H1 (cell line): ENCODE measurements around the gene MAP1B. TPM values are rescaled to one million over a fixed set of nuclear protein-coding genes. Genes with fewer than 3 reads are reported as not detected.

Source experiments
- CTCF ChIA-PET: fragments of 300-600 bp; sonication (Branson Sonifier 250); formaldehyde crosslinking; loops from one replicate; lab custom pipeline; 2021; ENCODE audit not compliant: partially characterized antibody; lab: Charles Lee
- POLR2A ChIA-PET: fragments of 300-600 bp; sonication (Branson Sonifier 250); formaldehyde crosslinking; loops from one replicate; lab custom pipeline; 2021; ENCODE audit warnings: inconsistent platforms; ENCODE audit not compliant: partially characterized antibody; lab: Charles Lee
- DNase-seq, 2 experiments: peaks; one replicate each; pipeline versions ENCODE4 v3.0.0 to v3.0.0-alpha.2; 2010 to 2022; ENCODE audit warnings: low spot score in 2 of 2, low read depth in 1 of 2, mixed read lengths in 1 of 2
- FAIRE-seq: peaks from 2 replicates; lab custom pipeline; 2011; peaks lifted over from hg19 to GRCh38; lab: Jason Lieb, UNC
- H2AFZ ChIP-seq: 2 replicates; pipeline ENCODE4 v1.8.1; 2012; ENCODE audit warnings: low read length, inconsistent platforms
- H2AK5ac ChIP-seq: 2 replicates; pipeline ENCODE4 v1.6.1; 2013; ENCODE audit warnings: low read depth, low read length
- H2BK120ac ChIP-seq: replicated peaks from 2 replicates; pipeline ENCODE3; 2013; ENCODE audit warnings: low read depth, low read length, inconsistent platforms
- H2BK12ac ChIP-seq: 2 replicates; pipeline ENCODE4 v1.6.1; 2013; ENCODE audit warnings: low read depth, low read length
- H2BK15ac ChIP-seq: 2 replicates; pipeline ENCODE4 v1.6.1; 2013; ENCODE audit warnings: low read length
- H2BK20ac ChIP-seq: 2 replicates; pipeline ENCODE4 v1.6.1; 2013; ENCODE audit warnings: low read length
- H2BK5ac ChIP-seq: 2 replicates; pipeline ENCODE4 v1.6.1; 2013; ENCODE audit warnings: low read depth, low read length
- H3K14ac ChIP-seq: 2 replicates; pipeline ENCODE4 v1.6.1; 2013; ENCODE audit warnings: inconsistent platforms; ENCODE audit not compliant: insufficient read length
- H3K18ac ChIP-seq: 2 replicates; pipeline ENCODE4 v1.6.1; 2013; ENCODE audit warnings: low read length; ENCODE audit errors: extremely low read depth
- H3K23ac ChIP-seq: 2 replicates; pipeline ENCODE4 v1.6.1; 2013; ENCODE audit warnings: inconsistent platforms; ENCODE audit not compliant: insufficient read length
- H3K23me2 ChIP-seq: 2 replicates; pipeline ENCODE4 v1.6.1; 2013; ENCODE audit warnings: low read depth, low read length
- H3K27ac ChIP-seq: 2 replicates; pipeline ENCODE4 v1.6.1; 2011; ENCODE audit warnings: low read depth, low read length, inconsistent platforms
- H3K27me3 ChIP-seq, 4 experiments: replicated peaks in 1 of 4; 1 replicate in 1 of 4; 2 replicates in 3 of 4; pipeline versions ENCODE4 v1.6.1 to v1.8.1; 2011 to 2013; ENCODE audit warnings: low read length in 3 of 4, mild to moderate bottlenecking in 3 of 4, inconsistent platforms in 2 of 4, mixed read lengths in 2 of 4, moderate library complexity in 1 of 4; ENCODE audit not compliant: control insufficient read depth in 3 of 4, insufficient read depth in 3 of 4; ENCODE audit errors: extremely low read depth in 1 of 4
- H3K36me3 ChIP-seq, 4 experiments: 2 replicates each; pipeline versions ENCODE4 v1.6.1 to v1.8.1; 2011 to 2013; ENCODE audit warnings: mild to moderate bottlenecking in 4 of 4, low read length in 3 of 4, moderate library complexity in 2 of 4, control low read depth in 1 of 4, inconsistent platforms in 1 of 4; ENCODE audit not compliant: insufficient read depth in 4 of 4, control insufficient read depth in 2 of 4
- H3K4ac ChIP-seq: replicated peaks from 2 replicates; pipeline ENCODE3; 2013; ENCODE audit warnings: low read length, low read depth, mixed read lengths, inconsistent platforms; ENCODE audit not compliant: insufficient read length
- H3K4me1 ChIP-seq, 4 experiments: replicated peaks in 1 of 4; 1 replicate in 1 of 4; 2 replicates in 3 of 4; pipeline versions ENCODE4 v1.6.1 to v1.8.1; 2011 to 2013; ENCODE audit warnings: low read length in 3 of 4, inconsistent platforms in 2 of 4, mixed read lengths in 1 of 4; ENCODE audit not compliant: insufficient read depth in 4 of 4, control insufficient read depth in 3 of 4
- H3K4me2 ChIP-seq, 2 experiments: 2 replicates each; pipeline versions ENCODE4 v1.6.1 to v1.8.1; 2011 to 2013; ENCODE audit warnings: low read depth in 2 of 2, low read length in 2 of 2, control low read depth in 1 of 2, inconsistent platforms in 1 of 2, mild to moderate bottlenecking in 1 of 2; ENCODE audit not compliant: insufficient read depth in 1 of 2
- H3K4me3 ChIP-seq, 4 experiments: fragments of 200-600, 300-600 bp in 1 of 4; sonication (generic), shearing (Covaris generic), sonication (Bioruptor Twin) in 1 of 4; 2 replicates each; pipeline versions ENCODE4 v1.5.1 to v1.8.1; 2011 to 2016; ENCODE audit warnings: low read length in 4 of 4, low read depth in 3 of 4, control low read depth in 2 of 4, inconsistent platforms in 2 of 4, mild to moderate bottlenecking in 2 of 4, mixed read lengths in 1 of 4, moderate library complexity in 1 of 4; ENCODE audit not compliant: insufficient read depth in 2 of 4; ENCODE audit errors: extremely low read depth in 1 of 4
- H3K56ac ChIP-seq: replicated peaks from 2 replicates; pipeline ENCODE3; 2013; ENCODE audit warnings: low read depth, mild to moderate bottlenecking, mixed read lengths, low read length, inconsistent platforms; ENCODE audit not compliant: insufficient read length
- H3K79me1 ChIP-seq: 2 replicates; pipeline ENCODE4 v1.6.1; 2013; ENCODE audit warnings: low read depth, low read length, control low read depth
- H3K79me2 ChIP-seq, 2 experiments: 2 replicates each; pipeline versions ENCODE4 v1.6.1 to v1.8.1; 2012 to 2013; ENCODE audit warnings: low read length in 2 of 2, mild to moderate bottlenecking in 2 of 2, inconsistent platforms in 1 of 2; ENCODE audit not compliant: insufficient read depth in 2 of 2, control insufficient read depth in 1 of 2
- H3K9ac ChIP-seq, 4 experiments: replicated peaks in 1 of 4; 1 replicate in 1 of 4; 2 replicates in 3 of 4; pipeline versions ENCODE4 v1.6.1 to v1.8.1; 2011 to 2013; ENCODE audit warnings: low read depth in 3 of 4, low read length in 3 of 4, control low read depth in 2 of 4, mild to moderate bottlenecking in 2 of 4, moderate library complexity in 2 of 4, inconsistent platforms in 1 of 4; ENCODE audit errors: extremely low read depth in 1 of 4
- H3K9me3 ChIP-seq, 2 experiments: 2 replicates each; pipeline versions ENCODE4 v1.6.1 to v1.8.1; 2012 to 2013; ENCODE audit warnings: mild to moderate bottlenecking in 2 of 2, moderate library complexity in 2 of 2, control low read depth in 1 of 2, inconsistent platforms in 1 of 2, low read depth in 1 of 2, low read length in 1 of 2, mixed read lengths in 1 of 2; ENCODE audit not compliant: insufficient read depth in 2 of 2
- H4K20me1 ChIP-seq, 2 experiments: replicated peaks in 1 of 2; 2 replicates each; pipeline versions ENCODE3 to v1.8.1; 2011 to 2013; ENCODE audit warnings: inconsistent platforms in 2 of 2, low read length in 2 of 2, mild to moderate bottlenecking in 1 of 2; ENCODE audit not compliant: insufficient read depth in 2 of 2, control insufficient read depth in 1 of 2
- H4K5ac ChIP-seq: 2 replicates; pipeline ENCODE4 v1.6.1; 2013; ENCODE audit warnings: low read length, low read depth, mixed read lengths, inconsistent platforms; ENCODE audit not compliant: insufficient read length
- H4K8ac ChIP-seq: 2 replicates; pipeline ENCODE4 v1.8.0; 2013; ENCODE audit warnings: mild to moderate bottlenecking, moderate library complexity, low read length, inconsistent platforms; ENCODE audit not compliant: insufficient read depth; ENCODE audit errors: extremely low read depth
- H4K91ac ChIP-seq: replicated peaks from 2 replicates; pipeline ENCODE3; 2013; ENCODE audit warnings: low read length, mixed read lengths, inconsistent platforms; ENCODE audit not compliant: insufficient read length
- ASH2L ChIP-seq: fragments of 200-600, 300-600 bp; sonication (generic); IDR thresholded peaks from one replicate; pipeline ENCODE4 v1.7.1; 2017; ENCODE audit warnings: low read length
- CREB1 ChIP-seq: IDR thresholded peaks from 2 replicates; pipeline ENCODE4 v1.6.1; 2012; ENCODE audit warnings: inconsistent platforms
- E2F6 ChIP-seq: IDR thresholded peaks from 2 replicates; pipeline ENCODE4 v1.6.1; 2012; ENCODE audit warnings: inconsistent platforms
- GABPA ChIP-seq: IDR thresholded peaks from 2 replicates; pipeline ENCODE4 v1.6.1; 2011; ENCODE audit warnings: mild to moderate bottlenecking, low read length, moderate library complexity, borderline replicate concordance; ENCODE audit not compliant: insufficient read depth
- KDM4A ChIP-seq: IDR thresholded peaks from one replicate; pipeline ENCODE4 v1.7.1; 2012; ENCODE audit warnings: low read depth, mild to moderate bottlenecking, moderate library complexity, low read length, inconsistent platforms; ENCODE audit not compliant: severe bottlenecking
- MAX ChIP-seq: IDR thresholded peaks from 2 replicates; pipeline ENCODE4 v1.6.1; 2012; ENCODE audit warnings: inconsistent platforms
- NANOG ChIP-seq: IDR thresholded peaks from 2 replicates; pipeline ENCODE4 v1.6.1; 2011; ENCODE audit warnings: low read length, low read depth, mild to moderate bottlenecking, inconsistent platforms; ENCODE audit not compliant: insufficient read depth, poor library complexity, severe bottlenecking
- RAD21 ChIP-seq, 2 experiments: IDR thresholded peaks in 1 of 2; conservative IDR thresholded peaks in 1 of 2; 2 replicates each; pipeline ENCODE4 v1.6.1; 2011; ENCODE audit warnings: low read depth in 2 of 2, low read length in 2 of 2, improper control_type of control experiment in 1 of 2, inconsistent platforms in 1 of 2, mild to moderate bottlenecking in 1 of 2, moderate library complexity in 1 of 2
- TAF7 ChIP-seq: optimal IDR thresholded peaks from 2 replicates; pipeline ENCODE3; 2011; ENCODE audit warnings: low read depth, mild to moderate bottlenecking, inconsistent platforms, low read length, moderate library complexity, borderline replicate concordance
- TCF12 ChIP-seq: IDR thresholded peaks from 2 replicates; pipeline ENCODE4 v1.6.1; 2011; ENCODE audit warnings: low read depth, mild to moderate bottlenecking, low read length
- WGBS, 2 experiments: shearing (Covaris generic) in 1 of 2; methylation state at CpG; one replicate each; pipeline versions ENCODE4 v1.1.6 to v1.1.7; 2013 to 2015; ENCODE audit warnings: low lambda C conversion rate in 2 of 2, mixed read lengths in 2 of 2, inconsistent platforms in 1 of 2, low coverage in 1 of 2, missing lambda C conversion rate in 1 of 2; ENCODE audit not compliant: insufficient replicate concordance in 2 of 2, insufficient coverage in 1 of 2, insufficient read length in 1 of 2; ENCODE audit errors: extremely low coverage in 1 of 2, missing lambda C conversion rate in 1 of 2; 5-methylcytosine and 5-hydroxymethylcytosine counted together
- polyA plus RNA-seq, 7 experiments: library from polyadenylated mRNA; depleted of rRNA in 3 of 7; stranded (reverse) in 5 of 7; unstranded in 2 of 7; fragments of >200 nt in 5 of 7; fragments of 200-250 nt in 2 of 7; gene quantifications; 1 replicate in 5 of 7; 2 replicates in 1 of 7; 4 replicates in 1 of 7; pipeline versions ENCODE4 v1.2.1 to v1.2.3, GENCODE V29; 2011 to 2013; ENCODE audit warnings: missing spikeins in 2 of 7, mixed read lengths in 2 of 7
- total RNA-seq: library from RNA; stranded (reverse); fragmentation: NEBNext Ultra II Directional; extraction: Animal tissue kit (Norgen Biotek cat#: 25700); gene quantifications from 2 replicates; pipeline ENCODE4 v1.2.1, GENCODE V29; 2021

The MAP1B gene
- total and polyA plus RNA-seq, 2 of the 8 experiments (the other 6 are each of a cell fraction or from before 2014, with no cell fraction given): 24.5 to 120 TPM

- H3K14ac ChIP-seq: no peak overlapping the region
- FAIRE-seq: no peak
- no peaks in the 10 kb centered on the region for H3K23me2 ChIP-seq
- H3K9me3 ChIP-seq: no peaks in the 10 kb centered on the region
- H4K20me1 ChIP-seq: peaks cover 0 to 3% of the 10 kb centered on the region in 2 experiments
- no peak overlapping the region for H2BK12ac ChIP-seq
- CTCF ChIA-PET: interaction anchor here (0.6 to 1.6 kb wide), 4 partner anchors 9 to 353 kb away, joined by 3 to 4 read pairs (median 3); no protein-coding TSS in a partner anchor
- H4K91ac ChIP-seq: no peak overlapping the region
- peaks cover 0 to 29% of the 10 kb centered on the region in 2 experiments; a peak in 3 of 4 replicates for H3K79me2 ChIP-seq
- H3K4me1 ChIP-seq: peaks cover 11 to 24% (median 20%) of the 10 kb centered on the region in 4 experiments; a peak in 6 of 7 replicates
- no peak overlapping the region for H2BK15ac ChIP-seq
- H4K8ac ChIP-seq: no peak overlapping the region
- peak overlapping the region in 1 of 2 experiments; percentile 24; a peak in 1 of 4 replicates for H3K4me2 ChIP-seq
- H2BK20ac ChIP-seq: no peak overlapping the region
- H3K4ac ChIP-seq: no peak overlapping the region
- H3K27me3 ChIP-seq: no peaks in the 10 kb centered on the region
- H2BK5ac ChIP-seq: no peak overlapping the region
- no peak overlapping the region for H3K56ac ChIP-seq
- H3K27ac ChIP-seq: no peak overlapping the region
- peaks cover 0 to 17% (median 2%) of the 10 kb centered on the region in 4 experiments; a peak in 3 of 8 replicates for H3K36me3 ChIP-seq
- H2AFZ ChIP-seq: no peak overlapping the region
- H3K23ac ChIP-seq: no peak overlapping the region
- no peak overlapping the region for H2BK120ac ChIP-seq
- H3K79me1 ChIP-seq: no peaks in the 10 kb centered on the region; the same call in 1 of the 2 replicates
- TF ChIP-seq TCF12 (no peak), CREB1 (no peak), RAD21 (IDR thresholded peaks at IDR 0.05 in 1 of 2, conservative IDR thresholded peaks at IDR 0.05 in 1 of 2; ENCODE audit: low read depth in 2 of 2, low read length in 2 of 2) (no peak), GABPA (no peak), MAX (no peak), E2F6 (no peak), NANOG (no peak), ASH2L (no peak), TAF7 (no peak), KDM4A (no peak)
- TF ChIP-seq, all 59 proteins: peak for 0
- H3K9ac ChIP-seq: no peak overlapping the region
- no peak overlapping the region for H2AK5ac ChIP-seq
- no peak overlapping the region for H3K18ac ChIP-seq
- no peak overlapping the region for H3K4me3 ChIP-seq
- WGBS, 2 experiments: 84% methylated on average over 8 of the region's 9 CpGs; no CpG with 5 or more reads in 1 of the 2 experiments
- POLR2A ChIA-PET: interaction anchor here (1.6 to 9.1 kb wide), 2 partner anchors 14 to 115 kb away, joined by 4 to 72 read pairs; partner anchors contain the start of gene MAP1B
- DNase-seq: no peak
- H4K5ac ChIP-seq: no peak overlapping the region
Observed at GRCh38 chr5:72123764-72124376, 16.6 kb downstream of the MAP1B start.
